ENCODE results near the gene SPEF1.

Gene SPEF1

DNA sequence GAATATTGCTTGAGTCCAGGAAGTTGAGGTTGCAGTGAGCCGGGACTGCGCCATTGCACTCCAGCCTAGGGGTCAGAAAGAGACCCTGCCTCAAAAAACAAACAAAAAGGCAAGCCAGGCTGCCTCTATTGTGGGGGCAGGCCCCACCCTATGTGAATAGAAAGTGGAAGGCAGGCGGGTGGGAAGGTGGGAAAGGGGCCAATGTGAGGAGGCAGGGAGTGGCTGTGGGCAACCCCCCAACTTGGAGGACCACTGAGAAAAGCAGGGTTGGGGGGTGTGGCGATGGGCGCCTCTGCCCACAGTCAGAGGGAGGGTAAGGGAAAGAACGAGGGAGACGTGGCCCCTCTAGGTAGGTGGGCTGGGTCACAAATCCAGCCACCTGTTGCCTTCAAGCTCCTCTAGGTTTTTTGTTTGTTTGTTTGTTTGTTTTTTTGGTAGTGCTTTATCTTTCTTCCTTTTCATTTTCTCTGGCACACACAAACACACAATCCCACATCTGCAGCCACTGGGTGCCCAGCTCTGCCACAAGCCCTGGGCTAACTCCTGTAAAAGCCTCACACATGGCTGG, 33.8 kb upstream of the SPEF1 start:
- H3K4me3 ChIP-seq (ENCODE audit: low read length) = no peak overlapping the region
- no peak for DNase-seq (ENCODE audit: low read depth)
- TF ChIP-seq, protein P1, sequence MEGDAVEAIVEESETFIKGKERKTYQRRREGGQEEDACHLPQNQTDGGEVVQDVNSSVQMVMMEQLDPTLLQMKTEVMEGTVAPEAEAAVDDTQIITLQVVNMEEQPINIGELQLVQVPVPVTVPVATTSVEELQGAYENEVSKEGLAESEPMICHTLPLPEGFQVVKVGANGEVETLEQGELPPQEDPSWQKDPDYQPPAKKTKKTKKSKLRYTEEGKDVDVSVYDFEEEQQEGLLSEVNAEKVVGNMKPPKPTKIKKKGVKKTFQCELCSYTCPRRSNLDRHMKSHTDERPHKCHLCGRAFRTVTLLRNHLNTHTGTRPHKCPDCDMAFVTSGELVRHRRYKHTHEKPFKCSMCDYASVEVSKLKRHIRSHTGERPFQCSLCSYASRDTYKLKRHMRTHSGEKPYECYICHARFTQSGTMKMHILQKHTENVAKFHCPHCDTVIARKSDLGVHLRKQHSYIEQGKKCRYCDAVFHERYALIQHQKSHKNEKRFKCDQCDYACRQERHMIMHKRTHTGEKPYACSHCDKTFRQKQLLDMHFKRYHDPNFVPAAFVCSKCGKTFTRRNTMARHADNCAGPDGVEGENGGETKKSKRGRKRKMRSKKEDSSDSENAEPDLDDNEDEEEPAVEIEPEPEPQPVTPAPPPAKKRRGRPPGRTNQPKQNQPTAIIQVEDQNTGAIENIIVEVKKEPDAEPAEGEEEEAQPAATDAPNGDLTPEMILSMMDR (IDR thresholded peaks at IDR 0.05; ENCODE audit: insufficient read depth, low read depth, low read length, missing control alignments) = no peak

DNA sequence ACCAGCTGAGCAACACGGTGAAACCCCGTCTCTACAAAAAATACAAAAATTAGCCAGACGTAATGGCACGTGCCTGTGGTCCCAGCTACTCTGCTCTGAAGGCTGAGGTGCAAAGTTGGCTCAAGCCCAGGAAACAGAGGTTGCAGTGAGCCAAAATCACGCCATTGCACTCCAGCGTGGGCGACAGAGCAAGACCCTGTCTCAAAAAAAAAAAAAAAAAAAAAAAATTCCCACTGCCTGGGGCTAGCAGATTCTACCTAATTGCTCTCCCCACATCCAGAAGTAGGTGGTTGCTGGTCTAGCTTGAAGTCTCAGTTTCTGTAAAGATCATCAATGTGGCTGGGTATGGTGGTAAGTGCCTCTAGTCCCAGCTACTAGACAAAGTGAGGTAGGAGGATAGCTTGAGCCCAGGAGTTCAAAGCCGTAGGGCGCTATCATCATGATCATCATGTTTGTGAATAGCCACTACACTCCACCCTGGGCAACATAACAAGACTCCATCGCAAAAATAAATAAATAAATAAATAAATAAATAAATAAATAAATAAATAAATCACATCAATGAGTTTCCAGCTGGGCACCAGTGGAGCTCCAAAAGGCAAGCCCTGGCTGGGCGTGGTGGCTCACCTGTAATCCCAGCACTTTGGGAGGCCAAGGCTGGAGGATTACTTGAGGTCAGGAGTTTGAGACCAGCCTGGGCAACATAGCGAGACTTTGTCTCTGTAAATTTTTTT, 32.8 kb upstream of the SPEF1 start:
- no peak overlapping the region for H3K4me3 ChIP-seq (ENCODE audit: low read length)
- TF ChIP-seq, protein P1 (IDR thresholded peaks at IDR 0.05; ENCODE audit: insufficient read depth, low read depth, low read length, missing control alignments) = no peak
- no peak for DNase-seq (ENCODE audit: low read depth)

DNA sequence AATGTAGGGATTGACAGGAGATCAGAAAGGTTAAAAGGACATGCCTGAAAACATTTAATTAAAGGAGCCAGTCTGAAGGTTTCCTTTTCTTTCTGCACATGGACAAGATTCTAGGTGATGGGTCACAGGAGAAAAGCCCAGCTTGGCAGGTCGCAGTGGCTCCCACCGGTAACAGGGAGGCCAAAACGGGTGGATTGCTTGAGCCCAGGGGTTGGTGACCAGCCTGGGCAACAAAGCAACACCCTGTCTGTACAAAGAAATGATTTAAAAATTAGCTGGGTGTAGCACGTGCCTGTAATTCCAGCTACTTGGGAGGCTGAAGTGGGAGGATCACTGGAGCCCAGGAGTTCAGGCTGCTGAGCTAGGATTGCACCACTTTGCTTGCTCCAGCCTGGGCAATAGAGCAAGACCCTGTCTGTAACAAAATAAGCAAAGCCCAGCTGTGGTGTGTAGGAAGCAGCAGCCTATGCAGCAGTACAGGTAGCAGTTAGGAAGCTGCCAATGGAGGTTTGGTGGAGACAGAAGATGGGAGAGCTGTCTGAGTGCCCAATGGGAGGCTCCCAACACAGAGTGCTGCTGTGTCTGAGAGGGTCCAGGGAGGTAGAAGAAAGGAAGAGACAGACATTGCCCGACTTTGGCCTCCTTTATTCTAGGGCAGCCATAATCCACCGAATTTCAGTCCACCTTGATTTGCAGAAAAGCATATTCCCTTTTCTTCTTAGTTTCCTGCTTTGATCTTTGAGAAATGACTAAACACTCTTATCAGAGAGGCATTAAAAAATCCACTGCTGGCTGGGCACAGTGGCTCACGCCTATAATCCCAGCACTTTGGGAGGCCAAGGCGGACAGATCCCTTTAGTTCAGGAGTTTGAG, 32.0 kb upstream of the SPEF1 start:
- TF ChIP-seq, protein P1 (IDR thresholded peaks at IDR 0.05; ENCODE audit: insufficient read depth, low read depth, low read length, missing control alignments) = no peak

DNA sequence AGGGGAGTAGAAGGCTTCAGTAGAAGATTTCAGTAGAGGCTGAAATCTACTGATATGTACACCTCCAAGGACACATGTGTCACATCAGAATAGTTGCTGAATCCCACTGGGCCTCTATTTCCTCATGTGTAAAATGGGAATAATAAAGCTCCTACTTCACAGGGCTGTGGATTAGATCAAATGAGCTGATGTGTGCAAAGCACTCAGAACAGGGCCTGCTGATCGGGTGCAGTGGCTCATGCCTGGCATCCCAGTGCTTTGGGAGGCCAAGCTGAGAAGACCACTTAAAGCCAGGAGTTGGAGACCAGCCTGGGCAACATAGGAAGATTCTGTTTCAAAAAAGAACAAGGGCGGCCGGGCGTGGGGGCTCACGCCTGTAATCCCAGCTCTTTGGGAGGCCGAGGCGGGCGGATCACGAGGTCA, 31.0 kb upstream of the SPEF1 start:
- H3K4me3 ChIP-seq (ENCODE audit: low read length) = no peak overlapping the region
- DNase-seq (ENCODE audit: low read depth) = no peak
- TF ChIP-seq, protein P1 (IDR thresholded peaks at IDR 0.05; ENCODE audit: insufficient read depth, low read depth, low read length, missing control alignments) = no peak

More for the DNA sequence above, 32.0 kb upstream of the SPEF1 start:
- no peak overlapping the region for H3K4me3 ChIP-seq (ENCODE audit: low read length)
- no peak for DNase-seq (ENCODE audit: low read depth)

DNA sequence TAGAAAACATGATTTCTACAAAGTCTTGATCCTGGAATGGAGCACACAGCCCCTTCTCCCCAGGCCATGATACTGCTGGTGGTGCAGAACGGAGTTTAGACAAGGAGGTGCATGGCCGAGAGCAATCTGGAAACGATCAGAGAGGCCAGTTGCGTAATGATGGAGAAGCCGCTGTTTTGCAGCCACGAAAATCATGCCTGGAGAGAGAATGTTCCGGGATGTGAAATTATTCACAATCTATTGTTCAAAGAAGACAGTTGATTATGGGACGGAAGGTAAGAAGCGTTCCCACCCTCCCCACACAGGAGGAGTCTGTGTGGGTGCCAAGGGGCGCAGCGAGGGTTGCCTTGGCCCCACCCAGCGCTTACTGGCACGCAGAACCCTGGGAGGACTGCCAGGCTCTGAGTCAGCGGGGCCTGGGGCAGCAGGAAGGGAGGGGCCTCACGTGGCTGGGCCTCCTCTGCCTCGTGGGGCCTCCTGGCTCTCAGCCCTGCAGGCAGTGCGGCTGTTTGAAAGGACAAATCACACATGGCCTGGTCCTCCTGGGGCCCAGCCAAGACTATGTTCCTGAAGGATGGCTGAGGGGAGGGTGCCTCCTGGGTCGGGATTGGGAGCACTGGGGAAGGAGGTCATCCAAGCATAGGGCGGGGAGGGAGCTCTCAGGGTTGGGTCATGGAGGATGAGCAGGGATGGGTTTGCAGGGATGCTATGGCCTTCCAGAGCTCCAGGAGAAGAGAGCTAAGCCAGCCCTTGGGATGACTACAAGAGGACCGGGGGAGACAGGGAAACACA, 30.4 kb upstream of the SPEF1 start:
- TF ChIP-seq, protein P1 (IDR thresholded peaks at IDR 0.05; ENCODE audit: insufficient read depth, low read depth, low read length, missing control alignments) = no peak
- peak overlapping the region; percentile 15 for H3K4me3 ChIP-seq (ENCODE audit: low read length)
- DNase-seq (ENCODE audit: low read depth) = peak; percentile 99

DNA sequence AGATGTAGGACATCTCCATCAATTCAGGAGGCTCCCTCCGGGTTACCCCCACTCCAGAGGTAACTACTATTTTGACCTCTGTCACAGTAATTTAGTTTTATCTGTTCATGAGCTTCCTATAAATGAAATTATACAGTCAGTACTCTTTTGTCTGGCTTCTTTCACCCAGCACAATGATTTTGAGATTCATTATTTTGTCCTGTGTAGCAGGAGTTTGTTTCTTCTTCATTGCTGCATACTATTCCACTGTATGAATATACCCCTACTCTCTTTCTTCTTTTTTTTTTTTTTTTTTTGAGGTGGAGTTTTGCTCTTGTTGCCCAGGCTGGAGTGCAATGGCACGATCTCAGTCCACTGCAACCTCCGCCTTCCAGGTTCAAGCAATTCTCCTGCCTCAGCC, 27.3 kb upstream of the SPEF1 start:
- no peak for DNase-seq (ENCODE audit: low read depth)
- no peak overlapping the region for H3K4me3 ChIP-seq (ENCODE audit: low read length)
- TF ChIP-seq, protein P1 (IDR thresholded peaks at IDR 0.05; ENCODE audit: insufficient read depth, low read depth, low read length, missing control alignments) = no peak
